HG02642 (cell line): ENCODE measurements around the gene DHRS4.
A peak's percentile ranks its signal among the peaks of the same experiment; 100 is the strongest.
"Not testable (repeated sequence)": the region's sequence is repeated elsewhere in the genome, so short reads cannot be mapped to it uniquely, and the experiment has no call there.

Experiments used
- ATAC-seq: cut with Tn5 transposase; IDR thresholded peaks from one replicate; pipeline ENCODE4 v1.9.1; 2021; ENCODE audit warnings: mild to moderate bottlenecking; ENCODE audit not compliant: unreplicated experiment, poor library complexity

The DHRS4 gene

GRCh38 chr14:23981951-23982813 is 28.6 kb downstream of the DHRS4 start:
- ATAC-seq: not testable (repeated sequence)

- no peak for ATAC-seq
These were observed 31.5 kb downstream of the DHRS4 start for GRCh38 chr14:23984891-23985602.

GRCh38 chr14:23988223-23988606 is 34.6 kb downstream of the DHRS4 start:
- peak; percentile 12 for ATAC-seq

GRCh38 chr14:23988607-23989363 is 35.2 kb downstream of the DHRS4 start, which contains the start of gene DHRS4L2:
TSS of gene DHRS4L2 (plus strand) at chr14:23988929. CDS start at chr14:23988948, 19 bp downstream.
- ATAC-seq: peak; percentile 91

DNA sequence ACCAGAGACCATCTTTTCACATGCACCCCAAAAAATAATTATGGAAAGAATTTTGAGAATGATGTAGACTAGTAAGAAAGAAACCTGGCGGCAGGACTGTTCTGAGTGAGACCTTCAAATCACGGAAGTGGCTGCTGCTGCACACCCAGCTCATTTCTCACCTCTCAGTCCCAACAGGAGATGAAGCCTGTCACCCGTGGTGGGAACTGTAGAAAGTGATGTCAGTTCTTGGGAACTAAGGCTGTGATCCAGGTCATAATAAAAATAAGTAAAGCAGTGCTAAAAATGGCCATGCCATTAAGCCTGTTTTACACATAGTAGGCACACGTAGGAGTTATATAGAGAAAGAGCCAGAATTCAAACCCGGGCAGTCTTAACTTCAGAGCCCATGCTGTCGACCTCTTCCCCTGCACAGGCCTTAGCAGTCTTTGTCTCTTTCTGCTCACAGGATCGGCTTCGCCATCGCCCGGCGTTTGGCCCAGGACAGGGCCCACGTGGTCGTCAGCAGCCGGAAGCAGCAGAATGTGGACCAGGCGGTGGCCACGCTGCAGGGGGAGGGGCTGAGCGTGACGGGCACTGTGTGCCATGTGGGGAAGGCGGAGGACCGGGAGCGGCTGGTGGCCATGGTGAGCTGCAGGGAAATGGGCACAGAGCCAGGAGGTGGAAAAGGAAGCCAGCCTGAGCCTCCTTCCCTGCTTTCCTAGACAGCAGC is 36.3 kb downstream of the DHRS4 start:
- not testable (repeated sequence) for ATAC-seq

DNA sequence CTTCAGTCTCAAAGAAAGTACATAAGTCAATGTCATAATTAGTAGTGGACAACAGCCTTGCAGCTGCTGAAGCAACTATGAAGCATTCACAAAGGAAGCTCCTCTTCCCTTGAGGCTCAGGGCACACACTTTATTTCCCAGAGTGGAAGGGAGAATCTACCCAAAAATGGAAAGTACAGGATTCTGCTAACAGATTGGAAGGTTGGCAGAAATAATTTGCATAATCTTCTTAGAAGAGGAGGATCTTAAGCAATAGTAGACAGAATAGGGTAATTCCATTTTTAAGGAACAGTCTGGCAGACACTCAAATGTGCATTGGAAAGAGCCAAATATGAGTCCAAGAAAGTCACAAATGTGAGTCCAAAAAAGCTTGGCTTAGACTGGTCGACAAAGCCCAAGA is 37.4 kb downstream of the DHRS4 start:
- not testable (repeated sequence) for ATAC-seq

DNA sequence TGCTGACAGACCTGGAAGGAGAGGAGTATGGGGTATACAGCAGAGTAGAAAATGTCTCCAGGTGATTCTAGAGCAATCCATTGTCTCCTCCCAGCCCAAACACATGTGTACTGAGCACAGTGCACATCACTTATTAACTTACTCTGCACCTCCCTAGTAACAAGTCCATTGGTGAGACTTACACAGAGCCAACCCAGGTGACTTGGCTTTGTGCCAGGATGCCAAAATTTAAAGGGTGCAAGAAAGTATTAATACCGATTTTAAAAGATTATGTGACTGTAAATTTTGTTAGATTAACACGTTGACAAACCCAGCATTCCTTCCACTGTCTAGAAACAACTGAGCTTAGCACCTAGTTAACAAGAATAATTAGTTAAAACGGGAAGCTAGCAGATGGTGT is 39.5 kb downstream of the DHRS4 start:
- not testable (repeated sequence) for ATAC-seq

DNA sequence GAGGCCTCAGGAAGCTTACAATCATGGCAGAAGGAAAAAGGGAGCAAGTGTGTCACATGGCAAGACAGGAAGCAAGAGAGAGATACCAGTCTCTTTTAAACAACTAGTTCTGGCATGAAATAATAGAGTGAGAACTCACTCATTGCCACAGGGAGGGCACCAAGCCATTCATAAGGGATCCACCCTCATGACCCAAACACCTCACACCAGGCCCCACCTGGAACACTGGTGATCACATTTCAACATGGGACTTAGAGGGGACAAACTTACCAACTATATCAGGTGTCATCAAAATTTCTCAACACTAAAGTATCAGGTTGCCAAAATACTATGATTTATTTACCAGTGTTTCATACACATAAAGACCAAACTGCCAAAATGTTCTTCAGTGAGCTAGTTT is 42.4 kb downstream of the DHRS4 start:
- ATAC-seq: not testable (repeated sequence)

DNA sequence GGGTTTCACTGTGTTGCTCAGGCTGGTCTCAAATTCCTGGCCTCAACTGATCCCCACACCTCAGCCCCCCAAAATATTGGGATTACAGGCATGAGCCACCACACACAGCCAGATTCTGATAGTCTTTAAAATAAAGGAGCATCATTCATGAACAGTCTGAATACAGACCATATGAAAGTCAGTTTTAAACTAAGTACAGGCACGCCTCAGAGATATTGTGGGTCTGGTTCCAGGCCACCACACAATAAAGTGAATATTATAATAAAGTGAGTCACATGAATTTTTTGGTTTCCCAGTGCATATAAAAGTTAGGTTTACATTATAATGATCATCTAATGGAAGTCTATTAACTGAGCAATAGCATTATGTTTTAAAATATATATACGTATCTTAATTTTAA is 43.3 kb downstream of the DHRS4 start:
- ATAC-seq: not testable (repeated sequence)

DNA sequence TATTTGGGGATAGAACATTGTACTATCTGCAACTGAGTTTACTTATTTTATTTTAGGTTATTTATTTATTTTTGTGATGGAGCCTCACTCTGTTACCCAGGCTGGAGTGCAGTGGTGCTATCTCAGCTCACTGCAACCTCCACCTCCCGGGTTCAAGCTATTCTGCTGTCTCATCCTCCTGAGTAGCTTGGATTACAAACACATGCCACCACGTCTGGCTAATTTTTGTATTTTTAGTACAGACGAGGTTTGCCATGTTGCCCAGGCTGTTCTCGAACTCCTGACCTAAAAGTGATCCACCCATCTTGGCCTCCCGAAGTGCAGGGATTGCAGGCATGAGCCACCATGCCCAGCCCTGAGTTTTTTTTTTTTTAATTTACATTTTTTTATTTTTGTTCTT is 46.1 kb downstream of the DHRS4 start:
- ATAC-seq: not testable (repeated sequence)

- not testable (repeated sequence) for ATAC-seq
These were observed 47.5 kb downstream of the DHRS4 start for GRCh38 chr14:24001078-24001477.

- not testable (repeated sequence) for ATAC-seq
These were observed 48.1 kb downstream of the DHRS4 start for GRCh38 chr14:24001679-24002078.

GRCh38 chr14:24006471-24006816 is 52.9 kb downstream of the DHRS4 start:
- ATAC-seq: peak; percentile 46

DNA sequence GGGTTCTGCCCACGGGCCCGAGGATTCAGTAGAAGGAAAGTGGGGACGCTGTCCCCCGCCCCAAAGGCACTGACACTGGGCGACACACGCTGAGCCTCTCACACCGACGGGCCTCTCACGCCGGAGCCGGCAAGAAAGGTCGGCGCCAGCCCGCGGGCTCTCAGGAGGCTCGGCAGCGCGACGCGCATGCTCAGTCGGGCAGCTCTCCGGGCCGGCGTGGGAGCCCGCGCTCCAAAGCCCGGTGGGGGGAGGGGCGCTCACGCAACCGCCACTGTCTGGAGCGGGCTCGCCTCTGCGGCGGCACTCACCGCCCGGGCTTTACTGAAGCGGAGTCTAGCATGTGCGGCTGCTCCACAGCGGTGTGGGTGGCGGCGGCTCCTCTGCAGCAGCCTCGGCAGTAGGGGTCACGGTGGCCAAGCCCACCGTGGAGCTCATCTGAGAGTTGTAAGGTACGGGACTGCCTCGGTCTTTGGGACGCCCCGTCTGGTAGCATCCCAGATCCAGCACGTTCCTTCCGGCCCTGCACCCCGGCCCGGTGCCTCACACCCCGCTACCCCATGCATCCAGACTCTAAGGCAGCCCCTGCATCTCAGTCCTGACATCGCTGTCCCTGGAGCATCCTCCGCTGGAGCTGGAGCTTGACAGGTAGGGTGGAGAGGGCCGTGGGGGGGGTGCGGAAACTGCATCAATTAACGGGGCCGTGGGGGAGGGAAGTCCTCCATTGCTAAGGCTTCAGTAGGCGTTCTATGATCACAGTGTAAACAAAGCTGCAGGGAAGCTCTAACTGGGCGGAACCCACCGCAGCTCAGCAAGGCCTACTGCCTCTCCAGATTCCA is 53.5 kb downstream of the DHRS4 start:
- peak; percentile 88 for ATAC-seq

- no peak for ATAC-seq
These were observed 57.5 kb downstream of the DHRS4 start for GRCh38 chr14:24011051-24011450.

DNA sequence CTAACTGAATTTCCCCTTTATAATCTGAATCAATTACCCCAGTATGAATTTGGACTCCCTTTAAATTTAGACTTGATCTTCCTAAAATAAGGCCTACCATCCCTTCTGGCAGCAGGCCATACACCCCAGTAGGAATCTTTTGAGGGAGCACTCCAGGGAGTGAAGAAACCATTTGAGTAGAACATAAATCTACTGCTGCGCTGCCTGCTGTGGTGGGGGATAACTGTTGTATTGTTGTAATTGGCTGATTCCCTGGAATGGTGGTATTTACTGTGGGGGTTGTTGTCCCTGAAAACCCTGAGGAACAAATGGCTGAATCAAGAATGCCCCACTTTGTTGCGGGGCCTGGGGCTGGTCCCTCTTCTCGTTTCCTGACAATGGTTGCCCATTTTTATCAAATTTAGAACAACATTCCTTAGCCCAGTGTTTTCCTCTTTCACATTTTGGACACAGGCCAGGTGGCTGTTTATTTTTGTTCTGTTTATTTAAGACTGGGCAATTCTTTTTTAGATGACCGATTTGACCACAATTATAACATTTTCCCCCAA is 59.2 kb downstream of the DHRS4 start:
- ATAC-seq: not testable (repeated sequence)

- ATAC-seq: no peak
These were observed 60.3 kb downstream of the DHRS4 start for GRCh38 chr14:24013654-24014514.

DNA sequence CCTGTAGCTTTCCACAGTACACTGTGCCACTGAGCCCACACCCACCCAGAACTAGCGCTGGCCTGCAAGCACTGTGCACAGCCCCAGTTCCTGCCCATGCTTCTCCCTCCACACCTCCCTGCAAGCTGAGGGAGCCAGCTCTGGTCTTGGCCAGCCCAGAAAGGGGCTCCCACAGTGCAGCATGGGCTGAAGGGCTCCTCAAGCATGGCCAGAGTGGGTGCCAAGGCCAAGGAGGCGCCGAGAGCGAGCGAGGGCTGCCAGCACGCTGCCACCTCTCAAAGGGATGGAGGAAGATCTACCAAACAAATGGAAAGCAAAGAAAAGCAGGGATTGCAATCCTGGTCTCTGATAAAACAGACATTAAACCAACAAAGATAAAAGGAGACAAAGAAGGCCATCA is 62.2 kb downstream of the DHRS4 start:
- ATAC-seq: not testable (repeated sequence)
